SK-N-SH (cell line): ENCODE results near the gene SLC16A11. TPM values are rescaled to one million over a fixed set of nuclear protein-coding genes. Genes with fewer than 3 reads are reported as not detected.

Source experiments
- CTCF ChIA-PET: fragments of 300-600, 350-600 bp; formaldehyde crosslinking; extraction: SDS; loops from one replicate; lab custom pipeline; 2021; lab: Yijun Ruan, JAX
- POLR2A ChIA-PET: fragments of 350-600 bp; sonication (Branson Sonifier 250); formaldehyde crosslinking; extraction: SDS; loops from one replicate; lab custom pipeline; 2020; ENCODE audit warnings: antibody characterized with exemption, inconsistent platforms; lab: Yijun Ruan, JAX
- DNase-seq: peaks from one replicate; pipeline ENCODE4 v3.0.0; 2012
- H2AFZ ChIP-seq: fragments of 200-600 bp; sonication (generic); 2 replicates; pipeline ENCODE4 v1.8.1; 2016; ENCODE audit warnings: antibody characterized with exemption, mild to moderate bottlenecking, low read depth
- H3F3A ChIP-seq: fragments of 200-600 bp; sonication (generic); replicated peaks from 2 replicates; pipeline ENCODE3; 2016; ENCODE audit warnings: antibody characterized with exemption, mild to moderate bottlenecking; ENCODE audit not compliant: insufficient read depth
- H3K27ac ChIP-seq, 2 experiments: fragments of 200-500 bp in 1 of 2; fragments of 200-600 bp in 1 of 2; sonication (Bioruptor generic) in 1 of 2; sonication (generic), shearing (Covaris generic) in 1 of 2; 2 replicates each; pipeline versions ENCODE4 v1.5.1 to v1.6.1; 2014 to 2016; ENCODE audit warnings: low read depth in 2 of 2, inconsistent platforms in 1 of 2, low read length in 1 of 2, mild to moderate bottlenecking in 1 of 2, mixed read lengths in 1 of 2
- H3K27me3 ChIP-seq: fragments of 200-600 bp; sonication (generic), shearing (Covaris generic); 2 replicates; pipeline ENCODE4 v1.6.1; 2016; ENCODE audit warnings: mixed run types; ENCODE audit not compliant: insufficient read depth
- H3K36me3 ChIP-seq, 2 experiments: fragments of 200-500 bp in 1 of 2; fragments of 200-600 bp in 1 of 2; sonication (Bioruptor generic) in 1 of 2; sonication (generic) in 1 of 2; replicated peaks in 1 of 2; 2 replicates each; pipeline versions ENCODE3 to v1.5.1; 2014 to 2016; ENCODE audit warnings: low read length in 1 of 2, mild to moderate bottlenecking in 1 of 2; ENCODE audit not compliant: insufficient read depth in 2 of 2, control insufficient read depth in 1 of 2
- H3K4me1 ChIP-seq, 2 experiments: fragments of 200-500 bp in 1 of 2; fragments of 200-600 bp in 1 of 2; sonication (Bioruptor generic) in 1 of 2; sonication (generic), shearing (Covaris generic) in 1 of 2; 2 replicates each; pipeline versions ENCODE4 v1.5.1 to v1.6.1; 2014 to 2016; ENCODE audit warnings: low read depth in 1 of 2, low read length in 1 of 2, mixed run types in 1 of 2; ENCODE audit not compliant: insufficient read depth in 2 of 2, control insufficient read depth in 1 of 2
- H3K4me2 ChIP-seq: fragments of 200-600 bp; sonication (generic), shearing (Covaris generic); 2 replicates; pipeline ENCODE4 v1.6.1; 2017; ENCODE audit warnings: mixed run types
- H3K4me3 ChIP-seq, 2 experiments: fragments of 200-500 bp in 1 of 2; fragments of 200-600 bp in 1 of 2; sonication (Bioruptor generic) in 1 of 2; sonication (generic), shearing (Covaris generic) in 1 of 2; 2 replicates each; pipeline versions ENCODE4 v1.5.1 to v1.8.1; 2014 to 2016; ENCODE audit warnings: low read depth in 2 of 2, inconsistent platforms in 1 of 2, low read length in 1 of 2, mild to moderate bottlenecking in 1 of 2, mixed read lengths in 1 of 2, moderate library complexity in 1 of 2
- H3K79me2 ChIP-seq: fragments of 200-600 bp; sonication (generic); 2 replicates; pipeline ENCODE4 v1.8.1; 2017; ENCODE audit warnings: mild to moderate bottlenecking; ENCODE audit not compliant: insufficient read depth
- H3K9ac ChIP-seq: fragments of 200-600 bp; sonication (generic); 2 replicates; pipeline ENCODE4 v1.6.1; 2017; ENCODE audit warnings: mixed run types
- H3K9me2 ChIP-seq: fragments of 200-600 bp; sonication (generic); 2 replicates; pipeline ENCODE4 v1.6.1; 2017; ENCODE audit warnings: mixed run types
- H3K9me3 ChIP-seq: fragments of 200-600 bp; sonication (generic); 2 replicates; pipeline ENCODE4 v1.6.1; 2017; ENCODE audit warnings: mixed run types, mild to moderate bottlenecking, moderate library complexity
- H4K20me1 ChIP-seq: fragments of 200-600 bp; sonication (generic); 2 replicates; pipeline ENCODE4 v1.6.1; 2017; ENCODE audit warnings: mild to moderate bottlenecking, mixed run types; ENCODE audit not compliant: insufficient read depth
- CHD2 ChIP-seq: fragments of 150-350 bp; IDR thresholded peaks from 2 replicates; pipeline ENCODE4 v1.6.1; 2018; ENCODE audit warnings: low read length; ENCODE audit not compliant: partially characterized antibody
- CTCF ChIP-seq: fragments of 200-600 bp; sonication (generic); IDR thresholded peaks from 2 replicates; pipeline ENCODE4 v1.6.1; 2017; ENCODE audit warnings: antibody characterized with exemption, mild to moderate bottlenecking, moderate library complexity
- FOXM1 ChIP-seq: IDR thresholded peaks from 2 replicates; pipeline ENCODE4 v1.4.0; 2012; ENCODE audit warnings: low read depth, mild to moderate bottlenecking
- JUND ChIP-seq: IDR thresholded peaks from 2 replicates; pipeline ENCODE4 v1.4.0; 2012
- MEF2A ChIP-seq: IDR thresholded peaks from 2 replicates; pipeline ENCODE4 v1.4.0; 2012; ENCODE audit warnings: low read depth, borderline replicate concordance
- MXI1 ChIP-seq: IDR thresholded peaks from 2 replicates; pipeline ENCODE4 v1.6.1; 2012; ENCODE audit warnings: mild to moderate bottlenecking, low read depth, low read length, improper control_type of control experiment
- NFIC ChIP-seq: IDR thresholded peaks from 2 replicates; pipeline ENCODE4 v1.4.0; 2012; ENCODE audit warnings: borderline replicate concordance
- NRF1 ChIP-seq: IDR thresholded peaks from 2 replicates; pipeline ENCODE4 v1.6.1; 2012; ENCODE audit warnings: low read depth, mild to moderate bottlenecking, low read length
- RCOR1 ChIP-seq: fragments of 150-350 bp; IDR thresholded peaks from 2 replicates; pipeline ENCODE4 v1.6.1; 2017; ENCODE audit warnings: antibody characterized with exemption, low read length
- REST ChIP-seq: IDR thresholded peaks from 2 replicates; pipeline ENCODE4 v1.6.1; 2012; ENCODE audit warnings: mild to moderate bottlenecking, low read depth, low read length, moderate library complexity
- SIN3A ChIP-seq: IDR thresholded peaks from 2 replicates; pipeline ENCODE4 v1.6.1; 2012; ENCODE audit warnings: low read depth, mild to moderate bottlenecking, low read length, moderate library complexity, borderline replicate concordance
- TAF1 ChIP-seq: IDR thresholded peaks from 2 replicates; pipeline ENCODE4 v1.6.1; 2012; ENCODE audit warnings: low read depth, mild to moderate bottlenecking, low read length, moderate library complexity, borderline replicate concordance
- TCF12 ChIP-seq: IDR thresholded peaks from 2 replicates; pipeline ENCODE4 v1.4.0; 2012
- USF1 ChIP-seq: IDR thresholded peaks from 2 replicates; pipeline ENCODE4 v1.4.0; 2012; ENCODE audit warnings: low read depth, borderline replicate concordance
- USF2 ChIP-seq: fragments of 150-350 bp; IDR thresholded peaks from 2 replicates; pipeline ENCODE4 v1.6.1; 2017; ENCODE audit warnings: antibody characterized with exemption, low read length, low read depth, borderline replicate concordance
- YY1 ChIP-seq: IDR thresholded peaks from 2 replicates; pipeline ENCODE4 v1.4.0; 2012; ENCODE audit warnings: low read depth, mild to moderate bottlenecking
- ZBTB33 ChIP-seq: IDR thresholded peaks from 2 replicates; pipeline ENCODE4 v1.4.0; 2012; ENCODE audit warnings: low read depth, borderline replicate concordance
- WGBS: methylation state at CpG from one replicate; pipeline ENCODE4 v1.1.6; 2017; ENCODE audit warnings: low lambda C conversion rate; 5-methylcytosine and 5-hydroxymethylcytosine counted together
- polyA plus RNA-seq, 3 experiments: library from polyadenylated mRNA; depleted of rRNA; stranded (reverse); fragments of >200 nt; gene quantifications; 2 replicates each; pipeline ENCODE4 v1.2.3, GENCODE V29; 2012

SLC16A11 gene
- polyA plus RNA-seq, 1 of the 3 experiments (the other 2 are of a cell fraction) = 0.12 TPM

GRCh38 chr17:7043182-7043496 is 753 bp downstream of the SLC16A11 start:
- CTCF ChIA-PET = interaction anchor here (1.1 to 20.1 kb wide), 5 partner anchors 9 to 253 kb away, joined by 3 to 502 read pairs (median 7); partner anchors contain the start of gene ASGR1
- peak; percentile 60 for DNase-seq
- H3K36me3 ChIP-seq = no peaks in the 10 kb centered on the region
- H3K9me2 ChIP-seq = no peaks in the 10 kb centered on the region
- H3K79me2 ChIP-seq = no peaks in the 10 kb centered on the region
- H3K9ac ChIP-seq = no peak overlapping the region
- peak overlapping the region; percentile 63; the same call in 1 of the 2 replicates for H2AFZ ChIP-seq
- WGBS = 20% methylated on average over 18 of the region's 21 CpGs
- H3K4me3 ChIP-seq = peak overlapping the region; percentile 40 to 51; a peak in 3 of 4 replicates
- H3F3A ChIP-seq = peaks cover 6% of the 10 kb centered on the region
- no peak overlapping the region for H3K27ac ChIP-seq
- H3K27me3 ChIP-seq = peaks cover 27% of the 10 kb centered on the region; the same call in 1 of the 2 replicates
- peaks cover 0 to 22% of the 10 kb centered on the region in 2 experiments; a peak in 1 of 4 replicates for H3K4me1 ChIP-seq
- peak overlapping the region; percentile 78 for H3K4me2 ChIP-seq
- no peaks in the 10 kb centered on the region for H4K20me1 ChIP-seq
- TF ChIP-seq USF2 = no peak
- no peak for TF ChIP-seq USF1
- TF ChIP-seq CHD2 = no peak
- no peak for TF ChIP-seq TCF12
- no peak for TF ChIP-seq FOXM1
- no peak for TF ChIP-seq CTCF
- TF ChIP-seq NRF1 = no peak
- TF ChIP-seq JUND = no peak
- TF ChIP-seq MEF2A = no peak
- TF ChIP-seq SIN3A = no peak
- no peak for TF ChIP-seq MXI1
- TF ChIP-seq RCOR1 = no peak
- TF ChIP-seq REST = no peak
- no peak for TF ChIP-seq NFIC
- no peak for TF ChIP-seq YY1
- no peak for TF ChIP-seq ZBTB33
- TF ChIP-seq TAF1 = no peak
- TF ChIP-seq, all 33 proteins: peak for 0
- H3K9me3 ChIP-seq = no peaks in the 10 kb centered on the region
- POLR2A ChIA-PET = no interaction called here
